ENCODE data around the gene MCAM.

DNA sequence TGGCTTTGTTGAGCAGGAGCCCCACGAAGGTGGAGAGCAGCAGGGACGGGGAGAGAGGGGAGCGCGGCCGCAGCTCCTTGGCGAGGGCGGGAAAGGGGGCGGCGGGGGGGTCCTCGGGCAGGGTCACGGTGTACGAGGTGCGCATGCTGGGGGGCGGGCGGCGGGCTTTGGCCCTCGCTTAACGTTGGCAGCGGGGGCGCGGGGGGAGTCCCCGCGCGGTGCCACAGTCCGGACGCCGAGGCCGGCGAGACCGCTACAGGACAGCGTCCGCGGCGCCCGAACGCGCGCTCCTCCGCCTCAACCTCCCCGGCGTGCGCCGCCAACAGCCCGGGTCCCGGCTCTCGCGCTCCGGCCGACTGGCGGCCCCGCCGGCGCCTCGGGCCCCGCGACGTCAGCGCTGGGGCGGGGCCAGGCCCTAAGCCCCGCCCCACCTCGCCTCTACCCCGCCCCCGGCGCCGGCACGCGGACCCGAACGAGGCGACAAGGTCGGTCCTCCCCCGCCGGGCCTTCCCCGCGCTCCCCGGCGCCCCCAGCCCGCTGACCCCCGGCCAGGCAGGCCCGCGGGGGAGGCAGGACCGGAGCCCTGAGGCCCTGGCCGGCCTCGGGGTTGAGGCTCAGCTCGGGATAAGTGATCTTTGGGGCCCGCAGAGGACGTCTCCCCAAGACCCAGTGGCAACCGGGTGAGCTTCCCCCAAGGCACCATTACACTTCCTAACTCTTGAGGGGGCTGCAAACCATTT, 47.1 kb upstream of the MCAM start:
- no peak for TF ChIP-seq YY1 (IDR thresholded peaks at IDR 0.05; ENCODE audit: insufficient read depth, insufficient read length)
- TF ChIP-seq SUZ12 (IDR thresholded peaks at IDR 0.05; ENCODE audit: extremely low read depth, insufficient read depth, insufficient read length), result no peak
